K562 (cell line): ENCODE measurements around the gene FARSB. TPM values are rescaled to one million over a fixed set of nuclear protein-coding genes. Genes with fewer than 3 reads are reported as not detected.
"Not testable (repeated sequence)": the region's sequence is repeated elsewhere in the genome, so short reads cannot be mapped to it uniquely, and the experiment has no call there.

Source experiments
- ATAC-seq: fragments of 200-7000 bp; cut with Tn5 transposase; 3 replicates; pipeline ENCODE4 v1.9.1; 2020; ENCODE audit warnings: moderate library complexity
- BruUV-seq: library from RNA; stranded (reverse); fragments of 400-500 nt; replicated peaks from 2 replicates; lab custom pipeline; 2021; lab: Mats Ljungman, UMichigan
- CTCF ChIA-PET: fragments of 300-600 bp; formaldehyde crosslinking; extraction: SDS; loops from one replicate; lab custom pipeline; 2021; ENCODE audit warnings: low intra/inter-chr PET ratio; lab: Yijun Ruan, JAX
- POLR2A ChIA-PET: fragments of 300-600, 350-650 bp; sonication (Branson Sonifier 250); formaldehyde crosslinking; extraction: SDS; loops from one replicate; lab custom pipeline; 2021; ENCODE audit warnings: antibody characterized with exemption, inconsistent platforms; lab: Yijun Ruan, JAX
- DNase-seq, 4 experiments: peaks; one replicate each; pipeline versions ENCODE4 v3.0.0 to v3.0.0-alpha.2; 2011 to 2018; ENCODE audit warnings: low spot score in 3 of 4, mixed read lengths in 3 of 4; ENCODE audit errors: extremely low read depth in 1 of 4
- FAIRE-seq: peaks from 2 replicates; lab custom pipeline; 2011; peaks lifted over from hg19 to GRCh38; lab: Jason Lieb, UNC
- H2AFZ ChIP-seq: 2 replicates; pipeline ENCODE4 v1.6.0; 2011; ENCODE audit warnings: low read depth, low read length, control low read depth, inconsistent platforms
- H3K27ac ChIP-seq: fragments of 200-600 bp; 3 replicates; pipeline ENCODE4 v1.8.0; 2011; ENCODE audit warnings: low read depth, mild to moderate bottlenecking, control low read depth, inconsistent platforms, low read length, moderate library complexity, mixed read lengths; ENCODE audit errors: extremely low read depth
- H3K27me3 ChIP-seq, 2 experiments: fragments of 300-600 bp in 1 of 2; 2 replicates in 1 of 2; 3 replicates in 1 of 2; pipeline versions ENCODE4 v1.6.0 to v1.8.0; 2011; ENCODE audit warnings: inconsistent platforms in 2 of 2, low read length in 2 of 2, mild to moderate bottlenecking in 1 of 2, mixed read lengths in 1 of 2, moderate library complexity in 1 of 2; ENCODE audit not compliant: control insufficient read depth in 2 of 2, insufficient read depth in 2 of 2
- H3K36me3 ChIP-seq: fragments of 300-600 bp; 3 replicates; pipeline ENCODE4 v1.8.0; 2011; ENCODE audit warnings: mild to moderate bottlenecking, low read length, inconsistent platforms; ENCODE audit not compliant: control insufficient read depth, insufficient read depth
- H3K4me1 ChIP-seq, 2 experiments: fragments of 200-600 bp in 1 of 2; replicated peaks in 1 of 2; 2 replicates in 1 of 2; 3 replicates in 1 of 2; pipeline versions ENCODE4 v1.5.1 to v1.8.0; 2011; ENCODE audit warnings: inconsistent platforms in 2 of 2, low read length in 2 of 2, mild to moderate bottlenecking in 1 of 2, mixed read lengths in 1 of 2, moderate library complexity in 1 of 2; ENCODE audit not compliant: control insufficient read depth in 2 of 2, insufficient read depth in 2 of 2
- H3K4me2 ChIP-seq: 2 replicates; pipeline ENCODE4 v1.6.1; 2011; ENCODE audit warnings: low read length, control low read depth, inconsistent platforms, mixed read lengths; ENCODE audit not compliant: insufficient read depth
- H3K4me3 ChIP-seq: fragments of 200-600 bp; sonication (generic), shearing (Covaris generic); 2 replicates; pipeline ENCODE4 v1.5.1; 2016; ENCODE audit warnings: control low read depth, inconsistent platforms
- H3K79me2 ChIP-seq: fragments of 200-600 bp; 3 replicates; pipeline ENCODE4 v1.8.0; 2011; ENCODE audit warnings: low read length, inconsistent platforms; ENCODE audit not compliant: control insufficient read depth, insufficient read depth
- H3K9ac ChIP-seq, 2 experiments: 2 replicates each; pipeline versions ENCODE4 v1.6.0 to v1.6.1; 2011; ENCODE audit warnings: low read depth in 2 of 2, low read length in 2 of 2, control low read depth in 1 of 2, inconsistent platforms in 1 of 2, mild to moderate bottlenecking in 1 of 2, mixed read lengths in 1 of 2; ENCODE audit not compliant: insufficient read depth in 1 of 2
- H3K9me1 ChIP-seq: one replicate; pipeline ENCODE4 v1.6.0; 2011; ENCODE audit warnings: inconsistent platforms, mild to moderate bottlenecking, low read length, moderate library complexity; ENCODE audit not compliant: control insufficient read depth, insufficient read depth
- H3K9me3 ChIP-seq: replicated peaks from 2 replicates; pipeline ENCODE4 v1.5.1; 2011; ENCODE audit warnings: low read depth, low read length, inconsistent platforms; ENCODE audit not compliant: control insufficient read depth, insufficient read depth
- H4K20me1 ChIP-seq: replicated peaks from 2 replicates; pipeline ENCODE4 v1.6.1; 2011; ENCODE audit warnings: low read length, inconsistent platforms, mixed read lengths; ENCODE audit not compliant: control insufficient read depth, insufficient read depth
- ARID1B ChIP-seq: fragments of 450-650 bp; IDR thresholded peaks from 2 replicates; pipeline ENCODE4 v1.6.1; 2016; ENCODE audit warnings: antibody characterized with exemption, mild to moderate bottlenecking, inconsistent platforms
- ATF1 ChIP-seq, 2 experiments: fragments of 450-650 bp in 1 of 2; IDR thresholded peaks; 2 replicates each; pipeline ENCODE4 v1.6.1; 2016; ENCODE audit warnings: missing compliant biosample characterization in 1 of 2, missing genetic modification characterization in 1 of 2
- HDAC3 ChIP-seq: fragments of 450-650 bp; IDR thresholded peaks from 2 replicates; pipeline ENCODE4 v1.6.1; 2018; ENCODE audit warnings: borderline replicate concordance, mild to moderate bottlenecking, moderate library complexity; ENCODE audit not compliant: partially characterized antibody
- RBM25 ChIP-seq: fragments of 200-400 bp; formaldehyde crosslinking; IDR thresholded peaks from 2 replicates; pipeline ENCODE4 v1.6.1; 2018; ENCODE audit warnings: low read length, low read depth, moderate library complexity; ENCODE audit not compliant: severe bottlenecking
- WGBS: fragments of 100-300 bp; shearing (Covaris generic); methylation state at CpG from one replicate; pipeline ENCODE4 v1.1.6; 2016; ENCODE audit warnings: low coverage, mixed read lengths; ENCODE audit not compliant: insufficient coverage; ENCODE audit errors: missing lambda C conversion rate; 5-methylcytosine and 5-hydroxymethylcytosine counted together
- in situ Hi-C: fragments of 300-500 bp; cut with MboI; formaldehyde crosslinking; loops from 4 replicates; pipeline ENCODE4 v1.15.0; 2018; ENCODE audit warnings: inconsistent platforms, mixed read lengths
- intact Hi-C: fragments of 100-400 bp; cut with micrococcal nuclease; formaldehyde crosslinking; loops from 2 replicates; pipeline ENCODE4 v1.14.2; 2022
- polyA plus RNA-seq, 8 experiments: library from polyadenylated mRNA; depleted of rRNA in 4 of 8; stranded (reverse) in 5 of 8; unstranded in 3 of 8; fragments of >200 nt; fragmentation: Nextera tagmentation in 2 of 8; fragmentation: Illumina TruSeq in 1 of 8; extraction: Ambion mirVana in 2 of 8; extraction: Trizol in 1 of 8; gene quantifications; 2 replicates each; pipeline versions ENCODE4 v1.2.1 to v1.2.3, GENCODE V29; 2011 to 2014; ENCODE audit warnings: inconsistent platforms in 1 of 8, missing spikeins in 1 of 8
- total RNA-seq, 7 experiments: library from RNA; depleted of rRNA in 6 of 7; stranded (reverse); fragments of >200 nt in 6 of 7; fragmentation: Illumina TruSeq in 2 of 7; extraction: Trizol in 2 of 7; gene quantifications; 2 replicates each; pipeline versions ENCODE4 v1.2.1 to v1.2.3, GENCODE V29; 2011 to 2021; ENCODE audit warnings: low replicate concordance in 1 of 7
- TF ChIP-seq, protein P1 (sequence below), 2 experiments: fragments of 450-650 bp in 1 of 2; IDR thresholded peaks; 2 replicates each; pipeline ENCODE4 v1.6.1; 2011 to 2017; ENCODE audit warnings: low read depth in 2 of 2, antibody characterized with exemption in 1 of 2, borderline replicate concordance in 1 of 2, low read length in 1 of 2, mild to moderate bottlenecking in 1 of 2, mixed read lengths in 1 of 2; ENCODE audit not compliant: control insufficient read depth in 1 of 2
- TF ChIP-seq, protein P2 (sequence below): sonication (generic); formaldehyde crosslinking; IDR thresholded peaks from 2 replicates; pipeline ENCODE4 v1.8.1; 2023; ENCODE audit warnings: mild to moderate bottlenecking, missing genetic modification reagents

FARSB gene
- total and polyA plus RNA-seq, 9 of the 15 experiments (the other 6 are each of a cell fraction or from before 2014, with no cell fraction given), result 26.6 to 171 (median 55.7) TPM

DNA sequence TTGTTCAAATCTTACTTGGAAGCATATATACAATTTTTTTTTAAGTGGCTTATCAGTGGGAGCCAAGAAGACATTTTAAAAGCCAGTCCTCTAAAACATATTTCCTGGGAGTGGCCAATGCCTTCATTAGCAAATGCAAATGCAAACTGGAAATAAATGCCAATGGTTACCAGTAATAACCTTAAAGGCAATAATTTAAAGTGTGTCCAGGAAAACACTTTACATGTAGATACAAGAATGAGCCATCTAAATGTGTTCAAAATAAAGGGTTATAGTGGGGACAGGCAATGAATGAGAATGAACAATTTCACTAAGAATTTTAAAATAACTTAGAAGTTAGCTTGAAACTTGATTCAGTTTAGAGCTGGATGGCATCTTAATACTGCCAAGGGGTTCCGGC lies 64.2 kb downstream of the FARSB start (continued):
- no peak for TF ChIP-seq RBM25
- TF ChIP-seq, protein P1, sequence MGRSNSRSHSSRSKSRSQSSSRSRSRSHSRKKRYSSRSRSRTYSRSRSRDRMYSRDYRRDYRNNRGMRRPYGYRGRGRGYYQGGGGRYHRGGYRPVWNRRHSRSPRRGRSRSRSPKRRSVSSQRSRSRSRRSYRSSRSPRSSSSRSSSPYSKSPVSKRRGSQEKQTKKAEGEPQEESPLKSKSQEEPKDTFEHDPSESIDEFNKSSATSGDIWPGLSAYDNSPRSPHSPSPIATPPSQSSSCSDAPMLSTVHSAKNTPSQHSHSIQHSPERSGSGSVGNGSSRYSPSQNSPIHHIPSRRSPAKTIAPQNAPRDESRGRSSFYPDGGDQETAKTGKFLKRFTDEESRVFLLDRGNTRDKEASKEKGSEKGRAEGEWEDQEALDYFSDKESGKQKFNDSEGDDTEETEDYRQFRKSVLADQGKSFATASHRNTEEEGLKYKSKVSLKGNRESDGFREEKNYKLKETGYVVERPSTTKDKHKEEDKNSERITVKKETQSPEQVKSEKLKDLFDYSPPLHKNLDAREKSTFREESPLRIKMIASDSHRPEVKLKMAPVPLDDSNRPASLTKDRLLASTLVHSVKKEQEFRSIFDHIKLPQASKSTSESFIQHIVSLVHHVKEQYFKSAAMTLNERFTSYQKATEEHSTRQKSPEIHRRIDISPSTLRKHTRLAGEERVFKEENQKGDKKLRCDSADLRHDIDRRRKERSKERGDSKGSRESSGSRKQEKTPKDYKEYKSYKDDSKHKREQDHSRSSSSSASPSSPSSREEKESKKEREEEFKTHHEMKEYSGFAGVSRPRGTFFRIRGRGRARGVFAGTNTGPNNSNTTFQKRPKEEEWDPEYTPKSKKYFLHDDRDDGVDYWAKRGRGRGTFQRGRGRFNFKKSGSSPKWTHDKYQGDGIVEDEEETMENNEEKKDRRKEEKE (IDR thresholded peaks at IDR 0.05; ENCODE audit: borderline replicate concordance in 1 of 2, control insufficient read depth in 1 of 2, low read depth in 2 of 2, low read length in 1 of 2), result no peak
- no peak for TF ChIP-seq ARID1B
- TF ChIP-seq ATF1 (CRISPR knock-in tag; IDR thresholded peaks at IDR 0.05), result no peak
- no peak for TF ChIP-seq ATF1 (tag; IDR thresholded peaks at IDR 0.05)
- TF ChIP-seq, protein P2, sequence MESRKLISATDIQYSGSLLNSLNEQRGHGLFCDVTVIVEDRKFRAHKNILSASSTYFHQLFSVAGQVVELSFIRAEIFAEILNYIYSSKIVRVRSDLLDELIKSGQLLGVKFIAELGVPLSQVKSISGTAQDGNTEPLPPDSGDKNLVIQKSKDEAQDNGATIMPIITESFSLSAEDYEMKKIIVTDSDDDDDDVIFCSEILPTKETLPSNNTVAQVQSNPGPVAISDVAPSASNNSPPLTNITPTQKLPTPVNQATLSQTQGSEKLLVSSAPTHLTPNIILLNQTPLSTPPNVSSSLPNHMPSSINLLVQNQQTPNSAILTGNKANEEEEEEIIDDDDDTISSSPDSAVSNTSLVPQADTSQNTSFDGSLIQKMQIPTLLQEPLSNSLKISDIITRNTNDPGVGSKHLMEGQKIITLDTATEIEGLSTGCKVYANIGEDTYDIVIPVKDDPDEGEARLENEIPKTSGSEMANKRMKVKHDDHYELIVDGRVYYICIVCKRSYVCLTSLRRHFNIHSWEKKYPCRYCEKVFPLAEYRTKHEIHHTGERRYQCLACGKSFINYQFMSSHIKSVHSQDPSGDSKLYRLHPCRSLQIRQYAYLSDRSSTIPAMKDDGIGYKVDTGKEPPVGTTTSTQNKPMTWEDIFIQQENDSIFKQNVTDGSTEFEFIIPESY, result no peak
- no peak for TF ChIP-seq HDAC3

DNA sequence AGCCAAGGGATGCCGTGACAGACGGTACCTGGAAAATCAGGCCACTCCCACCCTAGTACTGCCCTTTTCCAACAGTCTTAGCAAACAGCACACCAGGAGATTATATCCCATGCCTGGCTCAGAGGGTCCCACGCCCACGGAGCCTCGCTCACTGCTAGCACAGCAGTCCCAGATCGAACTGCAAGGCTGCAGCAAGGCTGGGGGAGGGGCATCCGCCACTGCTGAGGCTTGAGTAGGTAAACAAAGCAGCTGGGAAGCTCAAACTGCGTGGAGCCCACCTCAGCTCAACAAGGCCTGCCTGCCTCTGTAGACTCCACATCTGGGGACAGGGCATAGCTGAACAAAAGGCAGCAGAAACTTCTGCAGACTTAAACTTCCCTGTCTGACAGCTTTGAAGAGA lies 71.3 kb downstream of the FARSB start:
- H3K4me1 ChIP-seq, H3K27ac ChIP-seq, H3K9ac ChIP-seq, H4K20me1 ChIP-seq, H3K4me2 ChIP-seq, H3K27me3 ChIP-seq, FAIRE-seq, BruUV-seq, in situ Hi-C loops, H3K79me2 ChIP-seq, DNase-seq, H2AFZ ChIP-seq, ATAC-seq, H3K4me3 ChIP-seq, intact Hi-C loops, CTCF ChIA-PET, H3K9me1 ChIP-seq, H3K9me3 ChIP-seq, POLR2A ChIA-PET: not testable (repeated sequence)
- peaks cover 26% of the 10 kb centered on the region; the same call in 2 of the 3 replicates for H3K36me3 ChIP-seq
- WGBS, result 90% methylated on average over 7 of the region's 8 CpGs
